ENCODE data around the gene GPR137.

DNA sequence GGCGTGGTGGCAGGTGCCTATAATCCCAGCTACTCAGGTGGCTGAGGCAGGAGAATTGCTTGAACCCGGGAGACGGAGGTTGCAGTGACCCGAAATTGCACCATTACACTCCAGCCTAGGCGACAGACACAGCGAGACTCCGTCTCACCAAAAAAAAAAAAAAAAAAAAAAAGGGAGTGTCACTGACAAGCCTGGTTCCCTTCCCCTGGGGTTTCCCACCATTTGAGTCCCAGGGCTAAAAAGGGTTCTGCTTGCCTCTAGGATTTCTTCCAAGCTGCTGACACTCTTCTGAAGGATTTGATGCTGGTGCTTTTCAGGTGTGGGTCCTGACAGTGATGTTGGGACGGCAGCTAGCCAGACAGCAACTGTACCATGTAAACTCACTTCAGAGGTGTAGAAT, 53.1 kb downstream of the GPR137 start:
- TF ChIP-seq, protein P1, sequence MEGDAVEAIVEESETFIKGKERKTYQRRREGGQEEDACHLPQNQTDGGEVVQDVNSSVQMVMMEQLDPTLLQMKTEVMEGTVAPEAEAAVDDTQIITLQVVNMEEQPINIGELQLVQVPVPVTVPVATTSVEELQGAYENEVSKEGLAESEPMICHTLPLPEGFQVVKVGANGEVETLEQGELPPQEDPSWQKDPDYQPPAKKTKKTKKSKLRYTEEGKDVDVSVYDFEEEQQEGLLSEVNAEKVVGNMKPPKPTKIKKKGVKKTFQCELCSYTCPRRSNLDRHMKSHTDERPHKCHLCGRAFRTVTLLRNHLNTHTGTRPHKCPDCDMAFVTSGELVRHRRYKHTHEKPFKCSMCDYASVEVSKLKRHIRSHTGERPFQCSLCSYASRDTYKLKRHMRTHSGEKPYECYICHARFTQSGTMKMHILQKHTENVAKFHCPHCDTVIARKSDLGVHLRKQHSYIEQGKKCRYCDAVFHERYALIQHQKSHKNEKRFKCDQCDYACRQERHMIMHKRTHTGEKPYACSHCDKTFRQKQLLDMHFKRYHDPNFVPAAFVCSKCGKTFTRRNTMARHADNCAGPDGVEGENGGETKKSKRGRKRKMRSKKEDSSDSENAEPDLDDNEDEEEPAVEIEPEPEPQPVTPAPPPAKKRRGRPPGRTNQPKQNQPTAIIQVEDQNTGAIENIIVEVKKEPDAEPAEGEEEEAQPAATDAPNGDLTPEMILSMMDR (IDR thresholded peaks at IDR 0.05): no peak
- no peak for TF ChIP-seq POLR2A (IDR thresholded peaks at IDR 0.05)

Data from adrenal gland (tissue), 5 donors.